HG03064 (cell line): ENCODE measurements around the gene POPDC3.

Source experiments
- ATAC-seq: cut with Tn5 transposase; IDR thresholded peaks from one replicate; pipeline ENCODE4 v1.9.1; 2021; ENCODE audit warnings: low read depth; ENCODE audit not compliant: unreplicated experiment

Gene POPDC3

DNA sequence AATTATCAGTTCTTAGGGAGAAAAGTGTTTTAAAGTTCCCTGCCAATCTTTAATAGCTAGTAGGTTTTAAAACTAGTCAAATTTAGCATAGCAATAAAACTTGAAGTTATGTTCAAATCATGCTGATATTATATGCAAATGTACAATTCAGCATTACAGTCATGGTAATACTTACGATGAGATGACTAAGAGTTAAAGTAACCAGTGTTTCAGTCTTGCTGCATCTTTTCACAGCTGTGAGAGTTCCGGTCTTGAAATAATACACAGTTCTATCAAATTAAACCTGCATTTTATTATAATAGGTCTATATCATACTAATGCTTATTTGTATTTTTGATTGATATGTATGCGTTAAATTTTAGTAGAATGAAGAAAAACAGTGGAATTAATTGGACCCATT lies 26.1 kb downstream of the POPDC3 start:
- no peak for ATAC-seq

DNA sequence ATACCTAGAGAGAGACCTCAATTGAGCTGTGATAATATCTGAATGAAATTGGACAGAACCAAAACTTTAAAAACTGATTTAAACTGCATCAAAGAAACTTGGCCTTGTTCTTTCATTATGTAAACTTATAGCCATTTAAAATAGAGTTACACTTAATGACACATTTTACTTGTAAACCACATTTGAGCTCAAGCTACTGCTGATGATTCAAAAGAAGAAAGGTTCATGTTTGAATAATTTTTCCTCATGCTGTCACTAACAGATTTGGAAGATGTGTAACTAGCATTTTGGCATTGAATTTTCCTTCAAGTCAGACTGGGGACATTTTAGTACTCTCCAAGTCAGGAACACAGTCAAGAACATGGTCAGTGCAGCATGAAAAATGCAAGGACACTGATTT lies 26.9 kb downstream of the POPDC3 start:
- no peak for ATAC-seq

DNA sequence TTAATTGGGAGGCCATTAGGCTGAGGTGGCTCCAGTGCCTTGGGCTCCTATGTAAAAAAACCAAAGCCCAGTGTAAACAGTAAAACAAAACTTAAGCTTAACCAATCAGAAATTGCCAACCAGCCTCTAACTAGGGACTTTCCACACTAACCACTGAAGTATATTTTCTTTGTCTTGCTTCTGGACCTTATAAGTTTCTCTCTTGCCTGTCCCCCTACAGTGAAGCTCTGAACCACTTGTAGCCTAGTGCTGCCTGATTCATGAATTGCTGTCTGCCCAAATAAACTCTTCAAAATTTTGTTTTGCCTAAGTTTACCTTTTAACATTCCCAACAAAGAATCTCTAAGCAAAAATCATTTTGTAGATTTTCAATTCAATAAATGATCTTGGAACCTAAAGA lies 28.2 kb downstream of the POPDC3 start:
- no peak for ATAC-seq

DNA sequence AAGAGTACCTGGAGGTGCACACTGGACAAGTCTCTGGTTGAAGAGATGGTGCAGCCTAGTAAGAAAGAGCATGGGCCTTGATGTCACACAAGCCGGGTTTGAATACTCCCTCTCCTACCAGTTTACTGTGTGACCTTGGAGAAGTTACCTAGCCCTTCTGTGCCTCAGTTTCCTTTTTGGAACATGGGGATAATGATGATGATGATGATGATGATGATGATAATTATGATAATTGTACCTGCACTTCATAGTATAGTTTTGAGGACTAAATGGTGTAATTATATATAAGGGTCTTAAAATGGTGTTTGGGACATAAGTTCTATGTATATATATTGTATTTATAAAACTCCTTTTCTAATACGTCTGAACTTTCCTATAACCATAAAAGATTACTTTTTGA lies 41.7 kb downstream of the POPDC3 start:
- no peak for ATAC-seq

DNA sequence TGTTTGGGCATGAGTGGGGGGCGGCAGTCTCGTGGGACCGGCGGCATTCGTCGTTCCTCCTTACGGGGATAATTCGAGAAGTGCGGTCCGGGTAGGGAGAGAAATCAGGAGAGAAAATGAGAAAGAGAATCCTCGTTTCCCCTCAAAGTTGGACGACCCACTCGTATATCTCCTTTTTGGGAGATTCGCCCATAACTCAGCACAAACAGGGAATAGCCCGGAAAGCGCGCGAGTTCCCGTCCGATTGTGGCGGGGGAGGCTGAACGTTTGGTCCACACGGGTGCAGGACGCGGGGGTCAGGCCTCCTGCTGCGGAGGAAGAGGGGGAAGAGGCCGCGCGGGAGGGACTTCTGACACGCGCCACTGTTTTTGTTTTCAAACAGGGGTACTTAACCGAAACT lies 42.4 kb downstream of the POPDC3 start:
- ATAC-seq: no peak

DNA sequence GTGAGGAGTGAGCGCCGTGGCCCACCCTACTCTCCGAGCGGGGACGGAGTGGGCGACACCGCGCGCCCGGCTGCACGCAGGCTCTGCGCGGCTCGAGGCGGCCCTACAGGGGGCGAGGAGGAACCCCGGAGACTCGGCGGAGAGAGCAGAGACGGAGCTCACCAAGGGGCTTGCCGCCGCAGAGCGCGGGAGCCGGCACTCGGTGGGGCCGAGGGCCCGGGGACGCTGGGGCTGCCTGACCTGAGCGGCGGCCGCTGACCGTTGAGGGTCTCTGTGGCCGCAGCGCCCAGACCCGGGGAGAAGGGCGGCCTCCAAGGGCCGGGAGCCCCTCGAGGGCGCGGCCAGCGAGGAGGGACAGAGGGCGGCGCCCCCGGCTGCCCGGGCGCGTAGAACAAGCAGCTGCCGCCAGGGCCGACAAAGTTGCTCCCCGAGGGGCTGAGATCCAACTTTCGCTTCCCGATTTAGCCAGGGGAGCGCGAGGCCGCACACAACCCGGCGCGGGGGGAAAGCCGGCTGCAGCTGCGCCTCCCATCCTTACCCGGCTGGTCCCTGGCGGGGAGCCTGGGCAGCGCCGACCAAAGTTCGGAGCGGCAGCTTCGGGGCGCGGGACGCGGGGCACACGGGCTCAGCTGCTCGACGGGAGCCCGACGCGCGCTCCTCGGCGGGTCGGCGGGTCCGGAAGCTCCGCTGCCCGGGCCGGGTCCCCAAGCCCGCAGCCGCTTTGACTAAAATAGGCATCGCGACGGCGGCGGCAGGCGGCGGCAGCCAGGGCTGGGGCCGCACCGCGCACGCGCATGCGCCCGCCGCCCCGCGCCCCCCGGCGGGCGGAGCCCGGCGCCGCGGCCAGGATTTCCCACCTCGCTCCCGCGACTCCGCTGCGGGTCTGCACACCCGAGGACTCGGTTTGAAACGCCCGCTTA lies 43.1 kb downstream of the POPDC3 start:
- ATAC-seq: peak; percentile 51

DNA sequence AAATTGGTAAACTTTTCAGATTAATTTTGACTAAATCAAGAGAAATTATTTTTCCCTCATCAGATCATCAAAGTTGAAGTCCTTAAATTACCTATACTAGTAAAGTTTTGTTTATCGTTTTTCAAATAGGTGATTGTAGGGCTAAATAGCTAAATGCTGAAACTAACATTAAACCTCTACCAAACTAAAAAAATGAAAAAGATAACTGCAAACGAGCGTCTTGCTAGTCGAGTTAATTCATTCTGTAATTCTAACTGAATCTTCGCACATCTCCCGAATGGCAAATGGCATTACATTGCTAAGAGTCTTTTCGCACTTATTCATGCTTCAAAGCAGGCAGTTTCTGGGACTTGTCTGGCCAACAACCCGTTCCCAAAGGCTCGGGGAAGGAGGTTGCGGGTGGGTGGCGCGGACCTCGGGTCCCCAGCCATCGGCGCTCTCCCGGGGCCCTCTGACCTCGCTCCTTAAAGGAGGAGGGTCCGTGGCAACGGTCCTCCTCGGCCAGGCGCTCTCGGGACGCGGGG lies 43.8 kb downstream of the POPDC3 start:
- no peak for ATAC-seq

DNA sequence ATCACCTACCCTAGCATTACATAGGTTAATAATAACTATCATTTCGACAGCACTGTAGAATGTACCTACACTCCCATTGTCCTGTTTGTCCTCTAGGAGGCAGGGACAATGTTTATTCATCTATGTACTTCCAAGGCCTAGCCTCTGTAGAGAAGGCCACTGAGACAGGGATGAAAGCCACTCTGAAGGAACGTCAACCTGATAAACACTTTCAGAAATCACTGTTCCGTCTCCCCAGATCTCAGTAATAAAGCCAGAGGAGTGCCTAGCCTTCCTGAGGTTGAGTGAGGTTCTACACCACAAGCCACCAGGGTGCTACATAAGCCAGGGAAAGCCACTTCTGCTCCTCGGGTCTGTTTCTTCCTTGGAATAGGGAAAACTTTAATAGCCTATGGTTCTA lies 44.8 kb downstream of the POPDC3 start:
- no peak for ATAC-seq

DNA sequence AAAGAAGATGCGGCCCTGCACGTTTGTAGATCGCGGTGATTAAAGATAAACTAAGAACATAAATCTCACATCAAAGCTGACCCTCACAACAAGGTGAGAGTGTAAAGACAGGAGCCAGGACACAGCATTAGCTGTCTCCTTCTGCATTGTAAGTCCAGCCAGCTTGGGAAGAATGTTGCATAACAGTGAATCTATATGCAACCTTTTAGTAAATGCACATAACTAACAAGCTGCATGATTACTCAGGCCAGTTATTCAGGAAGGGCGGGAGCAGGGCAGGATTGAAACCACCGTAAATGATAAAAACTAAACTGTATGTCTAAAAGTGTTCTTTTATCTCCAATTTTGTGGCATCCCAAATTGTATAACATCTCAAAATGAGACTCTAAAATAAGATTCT lies 57.1 kb downstream of the POPDC3 start:
- ATAC-seq: no peak

DNA sequence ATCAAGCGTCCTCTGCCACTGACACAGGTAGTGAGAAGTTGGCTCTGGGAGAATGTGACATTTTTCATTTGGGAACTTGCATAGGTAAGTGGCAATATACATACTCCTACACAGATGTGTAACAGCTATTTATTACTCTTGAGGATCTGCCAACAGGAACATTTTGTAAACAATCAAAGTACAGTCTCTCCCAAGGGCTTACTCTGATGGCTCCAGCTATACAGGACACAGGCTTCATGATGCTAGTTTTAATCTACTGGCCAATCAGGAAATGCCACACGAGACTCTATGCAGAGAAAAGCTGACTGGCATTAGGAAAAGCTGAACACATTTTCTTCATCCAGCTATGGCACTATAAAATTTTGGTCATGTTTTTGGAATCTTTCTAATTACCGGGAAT lies 57.8 kb downstream of the POPDC3 start:
- no peak for ATAC-seq

DNA sequence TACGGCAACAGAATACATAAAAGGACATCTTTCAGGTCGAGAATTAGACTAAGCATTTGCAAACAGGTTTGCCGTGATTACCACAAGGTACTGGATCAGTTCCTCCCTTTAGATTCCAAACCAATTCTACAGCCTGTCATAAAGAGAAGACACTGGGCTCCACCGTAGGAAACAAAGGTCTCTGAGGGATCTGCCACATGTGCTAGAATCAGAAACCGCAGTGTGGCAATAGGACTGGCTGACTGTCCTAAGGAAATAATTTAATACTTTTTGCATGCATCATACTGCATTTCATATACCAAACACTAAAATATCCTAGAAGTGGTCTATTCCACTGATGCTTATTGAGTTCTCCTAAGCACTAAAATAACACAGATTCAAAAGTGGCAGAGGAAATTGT lies 59.2 kb downstream of the POPDC3 start:
- ATAC-seq: no peak

DNA sequence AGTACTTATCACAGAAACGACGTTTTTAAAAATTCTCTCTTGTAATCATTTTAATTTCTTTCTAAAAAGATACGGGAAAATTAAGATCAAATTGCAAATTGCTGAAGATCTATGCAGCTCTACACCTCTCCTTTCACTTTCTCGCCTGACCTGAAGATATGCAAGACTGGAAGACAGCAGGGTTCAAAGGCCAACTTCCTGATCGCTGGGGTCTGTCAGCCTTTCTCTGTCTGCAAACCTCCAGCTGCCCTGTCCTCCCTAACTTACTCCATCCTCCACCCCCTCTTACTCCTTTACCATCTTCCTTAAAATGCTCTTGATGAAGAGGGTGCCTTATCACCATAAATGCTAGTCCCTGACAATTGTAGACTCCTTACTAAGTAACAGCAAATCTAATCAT lies 63.7 kb downstream of the POPDC3 start:
- no peak for ATAC-seq

DNA sequence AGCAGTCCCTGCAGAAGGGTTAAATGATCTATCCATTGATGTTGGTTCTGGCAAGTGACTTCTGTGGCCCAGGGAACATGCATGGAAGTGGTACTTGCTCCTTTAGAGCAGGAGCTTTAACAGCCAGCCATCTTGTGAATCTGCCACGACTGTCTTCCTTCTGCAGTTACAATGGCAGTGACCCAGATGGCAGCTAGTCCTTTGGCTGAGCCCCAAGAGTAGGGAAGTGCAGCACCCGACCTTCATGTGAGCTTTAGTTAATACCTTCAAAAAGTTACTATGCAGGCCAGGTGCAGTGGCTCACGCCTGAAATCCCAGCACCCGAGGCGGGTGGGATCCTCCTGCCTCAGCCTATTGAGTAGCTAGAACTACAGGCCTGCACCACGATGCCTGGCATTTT lies 66.4 kb downstream of the POPDC3 start:
- no peak for ATAC-seq

DNA sequence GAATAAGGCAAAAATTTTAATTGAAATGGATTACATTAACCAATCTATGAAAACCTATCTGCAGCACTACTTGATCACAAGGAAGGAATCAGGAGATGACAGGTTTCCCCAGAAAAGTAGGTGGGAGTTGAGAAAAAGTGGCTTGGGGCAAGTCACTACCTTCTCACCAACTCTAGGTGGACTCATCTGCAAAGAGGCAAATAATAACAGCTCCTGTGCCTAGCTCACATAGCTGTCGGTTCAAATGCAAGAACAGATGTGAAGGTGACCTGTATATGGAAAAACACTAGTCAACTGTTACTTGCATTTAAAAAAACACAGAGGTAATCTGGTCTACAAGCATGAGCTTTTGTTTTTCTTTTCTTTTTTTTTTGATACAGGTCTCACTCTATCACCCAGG lies 67.2 kb downstream of the POPDC3 start:
- no peak for ATAC-seq

DNA sequence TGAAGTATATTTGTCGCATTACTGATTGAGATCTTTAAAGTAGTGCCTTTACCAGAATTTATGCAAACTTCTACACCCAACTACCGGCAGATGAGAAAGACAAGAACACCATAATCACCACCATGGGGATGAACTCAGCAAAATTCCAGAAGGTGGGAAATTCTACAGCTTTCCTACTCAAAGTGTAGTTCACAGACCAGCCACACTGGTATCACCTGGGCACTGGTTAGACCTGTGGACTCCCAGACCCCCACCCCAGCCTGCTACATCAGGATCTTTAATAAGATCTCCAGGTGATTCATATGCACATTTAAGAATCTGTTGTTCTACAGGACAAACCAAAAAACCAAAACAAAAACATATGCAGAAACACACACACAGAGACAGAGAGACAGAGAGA lies 67.9 kb downstream of the POPDC3 start:
- no peak for ATAC-seq

DNA sequence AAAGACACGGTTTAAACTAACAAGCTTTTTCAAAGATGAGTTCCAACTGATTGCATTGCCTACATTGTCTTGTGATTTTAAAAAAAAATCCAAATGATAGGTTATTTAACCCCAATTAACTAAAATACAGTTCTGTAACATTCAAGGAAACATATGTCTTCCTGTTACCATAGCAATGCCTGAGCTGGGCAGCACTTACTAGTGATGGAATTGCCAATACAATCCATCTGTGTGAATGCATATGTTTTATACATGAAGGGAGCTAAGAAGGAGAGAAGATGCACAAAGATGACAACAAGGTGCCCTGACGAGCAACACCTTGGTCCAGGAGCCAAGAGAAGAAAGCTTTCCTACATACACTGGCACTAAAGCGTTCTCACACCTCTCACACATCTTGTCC lies 68.7 kb downstream of the POPDC3 start:
- no peak for ATAC-seq

DNA sequence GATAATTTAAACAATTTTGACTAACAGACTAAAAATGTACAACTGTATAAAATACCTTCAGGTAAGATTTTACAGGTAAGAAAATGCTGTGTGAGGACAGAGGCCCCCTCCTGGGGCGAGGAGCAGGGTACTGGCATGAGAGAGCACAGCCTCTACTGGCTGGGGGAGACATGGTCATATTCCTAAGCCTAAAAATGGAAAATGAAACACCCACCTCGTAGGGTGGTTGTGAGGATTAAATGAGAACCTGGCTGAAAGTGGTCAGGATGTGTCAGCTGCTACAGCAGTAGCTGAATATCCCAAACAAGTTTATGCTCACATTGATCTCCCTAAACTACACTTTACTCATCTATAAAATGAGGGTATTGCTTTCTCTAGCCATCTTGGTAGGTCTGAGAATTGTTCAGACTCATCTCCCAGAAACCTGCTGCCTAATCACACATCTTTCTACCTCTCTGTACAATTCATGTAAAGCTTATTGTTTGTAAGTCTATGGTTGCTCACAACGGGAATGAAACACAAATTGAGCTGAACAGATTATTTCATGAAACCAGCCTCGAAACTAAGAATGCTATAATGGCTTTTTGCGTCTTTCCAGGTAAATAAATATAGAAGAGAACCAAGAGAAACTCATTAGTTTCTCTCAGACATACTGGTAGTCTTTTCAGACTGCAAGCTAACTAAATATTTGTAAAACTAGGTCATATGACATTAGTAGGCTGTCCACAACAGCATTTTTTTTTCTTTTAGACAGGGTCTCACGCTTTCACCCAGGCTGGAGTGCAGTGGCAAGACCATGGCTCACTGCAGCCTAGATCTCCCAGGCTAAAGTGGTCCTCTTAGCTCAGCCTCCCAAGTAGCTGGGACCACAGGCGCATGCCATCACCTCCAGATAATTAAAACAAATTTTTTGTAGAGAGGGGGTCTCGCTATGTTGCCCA lies 69.6 kb downstream of the POPDC3 start:
- no peak for ATAC-seq

DNA sequence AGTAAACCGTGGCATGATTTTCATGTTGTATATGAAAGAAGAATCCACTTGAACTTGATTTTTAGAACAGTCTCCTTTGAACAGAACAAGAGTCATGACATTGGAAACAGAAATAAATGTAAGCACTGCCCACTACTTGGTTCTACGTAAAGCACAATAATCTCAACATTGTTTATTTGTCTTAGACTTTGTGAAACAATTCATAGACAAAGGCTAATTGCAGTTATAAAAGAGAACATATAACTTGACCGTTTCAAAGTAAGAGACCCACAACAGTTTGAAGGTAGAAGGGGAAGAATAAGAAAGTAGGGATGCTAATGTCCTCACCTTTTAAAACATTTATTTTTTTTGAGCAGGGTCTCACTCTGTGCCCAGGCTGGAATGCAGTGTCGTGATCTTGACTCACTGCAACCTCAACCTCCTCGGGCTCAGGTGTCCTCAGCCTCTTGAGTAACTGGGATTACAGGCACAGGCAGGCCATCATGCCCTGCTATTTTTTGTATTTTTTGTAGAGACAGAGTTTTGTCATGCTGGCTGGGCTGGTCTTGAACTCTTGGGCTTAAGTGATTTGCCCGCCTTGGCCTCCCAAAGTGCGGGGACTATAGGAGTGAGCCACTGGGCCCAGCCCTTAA lies 71.1 kb downstream of the POPDC3 start:
- ATAC-seq: no peak
